GM19438 (cell line): ENCODE measurements around the gene TSPYL1.

Experiments used
- ATAC-seq: cut with Tn5 transposase; IDR thresholded peaks from one replicate; pipeline ENCODE4 v1.9.1; 2021; ENCODE audit warnings: low read depth; ENCODE audit not compliant: unreplicated experiment

Gene TSPYL1

GRCh38 chr6:116265041-116265829 is 14.5 kb downstream of the TSPYL1 start:
- ATAC-seq = no peak

DNA sequence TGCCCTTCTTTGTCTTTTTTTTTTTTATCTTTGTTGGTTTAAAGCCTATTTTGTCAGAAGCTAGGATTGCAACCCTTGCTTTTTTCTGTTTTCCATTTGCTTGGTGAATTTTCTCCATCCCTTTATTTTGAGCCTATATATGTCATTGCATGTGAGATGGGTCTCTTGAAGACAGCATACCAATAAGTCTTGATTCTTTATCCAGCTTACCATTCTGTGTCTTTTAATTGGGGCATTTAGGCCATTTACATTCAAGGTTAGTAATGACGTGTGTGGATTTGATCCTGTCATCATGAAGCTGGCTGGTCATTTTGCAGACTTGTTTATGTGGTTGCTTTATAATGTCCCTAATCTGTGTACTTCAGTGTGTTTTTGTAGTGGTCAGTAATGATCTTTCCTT is 16.4 kb downstream of the TSPYL1 start:
- no peak for ATAC-seq

GRCh38 chr6:116258520-116258919 is 21.2 kb downstream of the TSPYL1 start:
- ATAC-seq = no peak

GRCh38 chr6:116256694-116257093 is 23.0 kb downstream of the TSPYL1 start:
- no peak for ATAC-seq

GRCh38 chr6:116255246-116255800 is 24.4 kb downstream of the TSPYL1 start:
- no peak for ATAC-seq

DNA sequence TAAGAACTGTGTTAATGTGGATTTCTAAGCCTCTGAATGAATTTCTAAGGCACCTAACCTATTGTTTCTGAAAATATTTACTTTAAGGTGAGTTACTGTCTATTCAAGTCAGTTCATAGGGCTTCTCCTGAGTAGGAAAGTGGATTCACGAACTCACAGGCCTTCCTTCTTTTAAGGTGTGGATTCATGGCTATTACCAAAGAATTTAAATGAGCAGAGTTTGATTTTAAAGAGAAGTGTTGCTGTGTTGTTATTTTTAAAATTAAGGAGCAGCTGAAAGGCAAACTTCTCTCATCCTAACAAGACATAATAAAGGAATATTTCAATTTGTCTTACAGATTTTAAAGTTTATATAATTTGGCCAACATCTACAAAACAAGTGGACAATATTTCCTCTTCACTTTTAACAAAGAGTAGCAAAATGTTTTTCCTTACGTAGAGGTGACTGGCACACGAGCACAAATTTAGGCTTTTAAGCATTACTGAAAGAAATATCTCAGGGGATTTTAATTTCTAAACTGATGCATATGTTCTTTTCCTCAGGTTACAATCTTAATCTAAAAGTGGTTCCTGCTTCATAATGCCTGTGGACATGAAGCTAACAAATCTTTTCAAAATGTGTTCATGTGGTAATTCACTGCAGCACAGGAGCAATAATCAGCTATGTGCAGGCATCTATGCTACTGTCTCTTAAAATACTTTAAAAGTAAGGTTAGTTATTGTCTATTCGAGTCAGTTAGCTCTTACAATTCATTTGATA is 25.3 kb downstream of the TSPYL1 start:
- ATAC-seq = peak; percentile 38

- ATAC-seq = peak; percentile 99
Observed at GRCh38 chr6:116253505-116254296, 26.0 kb downstream of the TSPYL1 start, which contains the start of gene TSPYL4. TSS of gene TSPYL4 (minus strand) at chr6:116254075. CDS start at chr6:116254008, 67 bp downstream.

DNA sequence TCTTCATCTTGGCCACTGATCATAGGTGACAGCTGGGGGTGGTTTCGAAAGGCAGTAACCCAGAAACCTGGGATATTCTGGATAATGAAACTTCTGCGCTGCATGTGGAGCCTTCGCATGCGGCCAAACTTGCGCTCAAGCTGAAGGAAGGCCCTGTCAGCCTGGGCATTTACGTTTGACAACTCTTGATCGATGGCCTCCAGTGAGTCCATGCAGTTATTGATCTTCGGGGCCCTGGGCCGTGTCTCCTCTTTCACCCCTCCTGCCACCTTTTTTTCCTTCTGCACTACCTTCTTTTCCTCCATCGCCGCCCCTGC is 26.6 kb downstream of the TSPYL1 start:
- ATAC-seq = no peak

- ATAC-seq = no peak
Observed at GRCh38 chr6:116251568-116252384, 28.0 kb downstream of the TSPYL1 start.

- ATAC-seq = no peak
Observed at GRCh38 chr6:116248577-116248976, 31.2 kb downstream of the TSPYL1 start.

DNA sequence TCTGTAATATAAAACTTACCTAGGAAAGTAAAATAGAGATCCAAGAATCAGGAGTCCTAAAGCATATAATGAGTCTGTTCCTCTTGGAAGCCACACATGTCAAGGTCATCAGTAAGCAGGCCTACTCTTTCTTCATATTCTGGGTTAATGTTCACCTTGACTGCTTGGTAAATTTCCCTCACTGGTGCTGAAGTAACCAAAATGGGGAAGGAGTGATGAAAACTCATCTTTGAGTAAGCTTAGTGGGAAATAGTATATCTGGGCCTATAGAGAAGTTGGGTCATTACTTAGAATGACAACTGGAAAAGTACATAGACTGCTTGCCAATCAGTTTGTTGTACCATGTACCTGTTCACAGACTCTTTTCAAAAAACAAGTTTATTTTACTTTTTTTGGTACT is 32.4 kb downstream of the TSPYL1 start:
- ATAC-seq = no peak

GRCh38 chr6:116246089-116246488 is 33.6 kb downstream of the TSPYL1 start:
- no peak for ATAC-seq

DNA sequence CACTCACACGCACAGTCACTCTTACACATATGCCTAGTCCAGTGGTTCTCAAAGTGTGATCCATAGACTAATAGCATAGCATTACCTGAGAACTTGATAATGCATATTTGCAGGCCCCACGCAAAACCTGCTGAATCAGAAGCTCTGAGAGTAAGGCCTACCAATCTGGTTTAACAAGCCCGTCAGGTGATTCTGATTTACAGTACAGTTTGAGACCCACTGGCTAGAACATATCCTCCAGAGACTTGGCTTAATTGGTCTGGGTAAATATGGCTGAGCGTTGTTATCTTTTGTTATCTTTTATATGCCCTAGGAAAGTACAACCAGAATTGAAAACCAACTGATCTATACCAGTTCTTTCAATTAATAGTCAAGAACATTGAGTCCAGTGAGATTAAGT is 35.4 kb downstream of the TSPYL1 start:
- ATAC-seq = no peak

DNA sequence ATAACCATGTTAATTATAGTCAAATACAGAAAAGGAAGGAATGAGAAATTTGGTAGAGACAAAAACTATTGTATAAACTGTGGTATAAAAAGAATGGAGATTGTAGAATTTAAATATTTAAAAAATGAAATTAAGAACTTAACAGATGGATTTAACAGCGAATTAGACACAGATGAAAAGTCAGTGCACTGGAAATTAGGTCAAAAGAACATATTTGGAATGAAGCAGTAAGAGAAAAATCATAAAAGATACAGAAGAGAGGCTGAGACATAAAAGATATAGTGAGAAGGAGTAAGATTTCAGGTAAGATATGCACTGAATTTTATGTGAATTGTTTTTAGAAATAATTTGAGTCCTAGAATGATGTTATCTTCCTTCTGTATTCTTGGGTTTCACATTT is 39.9 kb downstream of the TSPYL1 start:
- no peak for ATAC-seq

DNA sequence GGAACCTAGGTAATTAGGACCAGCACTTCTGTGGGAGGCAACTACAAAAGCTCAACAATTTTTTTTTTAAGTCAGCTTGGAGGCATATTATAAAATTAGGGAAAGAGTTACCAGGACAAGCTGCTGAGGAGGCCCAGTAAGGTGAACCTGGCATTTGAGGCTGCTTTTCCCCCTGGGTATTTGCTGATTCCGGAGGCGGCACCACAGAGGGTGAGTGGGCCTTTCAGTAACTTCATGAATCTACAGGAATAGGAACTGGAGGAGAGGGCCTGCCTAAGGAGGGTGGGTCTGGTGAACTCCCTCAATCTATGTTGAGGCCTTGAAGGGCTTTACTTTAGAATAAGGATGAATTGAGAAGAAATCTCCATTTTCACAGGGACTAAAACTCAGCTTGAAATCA is 40.5 kb downstream of the TSPYL1 start:
- no peak for ATAC-seq

GRCh38 chr6:116238083-116238482 is 41.6 kb downstream of the TSPYL1 start:
- ATAC-seq = no peak

GRCh38 chr6:116234689-116235088 is 45.0 kb downstream of the TSPYL1 start:
- no peak for ATAC-seq

GRCh38 chr6:116229287-116229913 is 50.3 kb downstream of the TSPYL1 start:
- no peak for ATAC-seq
